ENCODE results near the gene FIP1L1. TPM values are rescaled to one million over a fixed set of nuclear protein-coding genes. Genes with fewer than 3 reads are reported as not detected.

The FIP1L1 gene
- total and polyA plus RNA-seq, 2 of the 13 experiments (the other 11 are each of a cell fraction or from before 2014, with no cell fraction given): 14.9 to 69.4 TPM

- TF ChIP-seq PRDM10 (CRISPR knock-in tag; IDR thresholded peaks at IDR 0.05; ENCODE audit: low read depth) (no peak), SALL2 (CRISPR knock-in tag; IDR thresholded peaks at IDR 0.05) (peak; percentile 71; the same call in 1 of the 2 replicates), ZFY (CRISPR knock-in tag; IDR thresholded peaks at IDR 0.05) (peak; percentile 88), XRCC5 (optimal IDR thresholded peaks at IDR 0.05; ENCODE audit: low read length) (no peak), ZNF580 (CRISPR knock-in tag; IDR thresholded peaks at IDR 0.05; ENCODE audit: borderline replicate concordance, low read depth) (peak; percentile 57; the same call in 1 of the 2 replicates), JDP2 (CRISPR knock-in tag; IDR thresholded peaks at IDR 0.05; ENCODE audit: borderline replicate concordance) (no peak; the same call in 1 of the 2 replicates), ATF1 (CRISPR knock-in tag; IDR thresholded peaks at IDR 0.05) (no peak), FUBP1 (CRISPR knock-in tag; IDR thresholded peaks at IDR 0.05; ENCODE audit: borderline replicate concordance) (no peak), ZNF598 (CRISPR knock-in tag; IDR thresholded peaks at IDR 0.05; ENCODE audit: borderline replicate concordance) (peak; percentile 68; the same call in 1 of the 2 replicates), PHF21A (CRISPR knock-in tag; IDR thresholded peaks at IDR 0.05) (0 out of 2 replicates have a peak, but pooled peaks have one; percentile 33), ZNF441 (CRISPR knock-in tag; IDR thresholded peaks at IDR 0.05; ENCODE audit: borderline replicate concordance) (no peak; the same call in 1 of the 2 replicates), HNRNPUL1 (IDR thresholded peaks at IDR 0.05; ENCODE audit: low read depth, low read length) (no peak; the same call in 1 of the 2 replicates), ZNF280B (CRISPR knock-in tag; IDR thresholded peaks at IDR 0.05; ENCODE audit: borderline replicate concordance) (peak; percentile 43; the same call in 1 of the 2 replicates), MTERF4 (CRISPR knock-in tag; IDR thresholded peaks at IDR 0.05) (0 out of 2 replicates have a peak, but pooled peaks have one; percentile 62), SNAPC2 (CRISPR knock-in tag; IDR thresholded peaks at IDR 0.05) (0 out of 2 replicates have a peak, but pooled peaks have one; percentile 13), ZNF510 (CRISPR knock-in tag; IDR thresholded peaks at IDR 0.05; ENCODE audit: low read depth) (peak; percentile 71; the same call in 1 of the 2 replicates), FOSL2 (CRISPR knock-in tag; IDR thresholded peaks at IDR 0.05) (peak; percentile 23; the same call in 1 of the 2 replicates), NRL (CRISPR knock-in tag; IDR thresholded peaks at IDR 0.05; ENCODE audit: borderline replicate concordance) (peak; percentile 77), ZNF160 (CRISPR knock-in tag; IDR thresholded peaks at IDR 0.05) (peak; percentile 33; the same call in 1 of the 2 replicates)
These were observed at the start of gene FIP1L1 (continued) for GRCh38 chr4:53377319-53378170.
